CD4-positive, alpha-beta T cell treated with Interferon gamma for 1 hour (primary cell): ENCODE data around the gene APOC1.

Experiments used
- DNase-seq: peaks from one replicate; pipeline ENCODE4 v3.0.0-alpha.2; 2020

Gene APOC1

DNA sequence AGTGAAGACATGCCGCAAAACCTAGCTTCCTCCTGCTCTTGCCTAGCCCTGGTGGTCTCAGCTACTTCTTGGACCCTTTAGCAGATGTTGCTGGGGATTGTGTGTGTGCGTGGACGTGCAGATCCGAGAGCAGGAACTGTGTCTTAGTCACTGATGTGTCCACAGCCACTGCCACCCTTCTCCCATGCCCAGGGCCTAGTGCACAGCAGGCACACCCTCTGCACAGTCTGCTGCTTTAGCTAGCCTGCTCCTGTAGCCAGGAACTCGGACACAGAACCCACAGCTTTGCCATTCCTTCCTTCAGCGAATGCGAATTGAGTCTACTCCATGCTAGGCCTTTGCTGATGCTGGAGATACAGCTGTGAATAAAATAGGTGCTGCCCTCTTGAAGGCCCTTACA lies 43.1 kb downstream of the APOC1 start:
- no peak for DNase-seq

GRCh38 chr19:44958090-44958489 lies 43.7 kb downstream of the APOC1 start:
- DNase-seq, result no peak

- DNase-seq, result no peak
Measured at GRCh38 chr19:44959691-44960090, 45.3 kb downstream of the APOC1 start.

DNA sequence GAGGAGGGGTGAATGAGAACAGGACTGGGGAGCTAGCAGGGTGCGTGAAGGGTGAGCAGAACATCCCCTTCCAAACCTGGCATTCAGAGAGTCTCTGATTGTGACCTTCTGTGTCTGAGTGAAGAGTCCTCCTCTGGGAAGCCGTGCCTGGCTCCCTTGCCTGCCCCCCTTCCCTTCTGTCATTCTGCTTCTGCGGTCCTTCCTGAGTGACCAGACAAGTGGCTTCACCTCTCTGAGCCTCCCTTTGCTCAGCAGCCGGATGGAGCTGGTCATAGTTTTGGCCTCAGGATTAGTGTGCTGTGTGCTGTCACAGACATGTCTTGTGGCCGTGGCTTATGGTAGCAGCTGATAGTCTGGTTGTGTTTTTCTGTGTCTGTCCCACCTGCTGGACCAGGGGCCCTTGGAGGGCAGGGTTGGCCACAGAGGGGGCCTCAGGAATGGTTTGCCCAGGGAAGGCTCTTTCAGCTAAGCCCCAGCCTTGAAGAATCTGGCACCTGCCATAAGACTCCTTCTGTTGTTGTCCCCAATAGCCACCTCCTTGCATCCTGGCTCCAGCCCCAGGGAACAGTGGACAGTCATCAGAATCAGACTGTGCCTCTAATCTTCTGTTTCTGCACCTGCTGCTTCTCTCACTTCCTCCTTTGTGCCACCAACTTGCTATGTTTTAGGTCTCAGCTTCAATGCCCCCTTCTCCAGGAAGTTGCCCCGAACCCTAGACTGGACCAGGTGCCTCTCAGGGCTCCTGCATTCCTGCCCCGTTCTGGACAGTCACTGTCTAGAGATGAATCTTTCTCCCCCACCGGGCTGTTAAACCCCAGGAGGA lies 46.7 kb downstream of the APOC1 start:
- DNase-seq, result peak; percentile 7

- no peak for DNase-seq
Measured at GRCh38 chr19:44961821-44962220, 47.4 kb downstream of the APOC1 start.

DNA sequence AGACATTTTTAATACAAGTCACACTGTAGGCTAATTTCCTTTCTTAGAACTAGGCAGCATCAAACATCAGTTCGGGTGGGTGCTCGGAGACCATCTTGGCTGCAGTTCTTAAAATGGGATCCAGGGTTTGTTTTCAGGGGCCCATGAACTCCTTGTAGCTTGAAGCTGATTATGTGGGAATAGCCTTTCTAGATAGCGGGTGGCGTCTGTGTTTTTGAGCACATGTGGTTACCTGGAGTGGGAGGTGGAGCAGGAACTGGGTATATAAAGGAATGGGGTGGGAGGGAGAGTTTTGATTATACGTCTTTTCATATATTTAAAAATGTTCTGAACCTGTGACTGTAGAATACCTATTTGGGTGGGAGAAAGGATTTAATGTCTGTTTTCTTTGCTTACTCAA lies 53.7 kb downstream of the APOC1 start:
- no peak for DNase-seq

DNA sequence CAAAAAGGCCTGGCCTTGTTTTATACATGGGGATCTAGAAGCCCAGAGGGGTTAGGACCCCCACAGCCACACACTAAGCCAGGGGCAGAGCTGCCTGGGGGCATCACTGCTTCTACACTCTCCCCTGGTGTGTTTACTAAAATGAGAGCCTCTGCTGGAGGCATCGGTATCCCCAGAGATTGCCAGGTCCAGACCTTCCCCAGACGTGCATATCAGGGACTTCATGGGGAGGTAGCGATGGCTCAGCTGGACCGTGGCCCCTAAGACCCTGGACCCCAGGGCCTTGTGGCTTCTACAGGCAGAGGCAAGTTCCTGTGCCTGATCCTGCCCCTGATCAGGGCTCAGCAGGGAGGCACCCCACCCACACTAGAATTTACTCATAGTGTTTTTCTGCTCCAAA lies 54.3 kb downstream of the APOC1 start:
- DNase-seq, result no peak
